Ishikawa (cell line): ENCODE measurements around the gene FHIT.

Experiments
- CEBPB ChIP-seq: IDR thresholded peaks from 2 replicates; pipeline ENCODE4 v1.6.1; 2012
- EP300 ChIP-seq: IDR thresholded peaks from 2 replicates; pipeline ENCODE4 v1.6.1; 2012; ENCODE audit warnings: borderline replicate concordance
- FOXM1 ChIP-seq: IDR thresholded peaks from 2 replicates; pipeline ENCODE4 v1.6.1; 2012; ENCODE audit warnings: low read depth, borderline replicate concordance
- MAX ChIP-seq: IDR thresholded peaks from 2 replicates; pipeline ENCODE4 v1.6.1; 2012
- NFIC ChIP-seq: IDR thresholded peaks from 2 replicates; pipeline ENCODE4 v1.6.1; 2012
- RAD21 ChIP-seq: IDR thresholded peaks from 2 replicates; pipeline ENCODE4 v1.6.1; 2012; ENCODE audit warnings: low read depth
- REST ChIP-seq: IDR thresholded peaks from 2 replicates; pipeline ENCODE4 v1.6.1; 2012; ENCODE audit warnings: low read depth, mild to moderate bottlenecking
- TAF1 ChIP-seq: IDR thresholded peaks from 2 replicates; pipeline ENCODE4 v1.6.1; 2012; ENCODE audit warnings: low read depth, mild to moderate bottlenecking
- TCF12 ChIP-seq: IDR thresholded peaks from 2 replicates; pipeline ENCODE4 v1.6.1; 2012; ENCODE audit warnings: low read depth
- TEAD4 ChIP-seq: IDR thresholded peaks from 2 replicates; pipeline ENCODE4 v1.6.1; 2012
- USF1 ChIP-seq: IDR thresholded peaks from 2 replicates; pipeline ENCODE4 v1.6.1; 2012
- YY1 ChIP-seq: IDR thresholded peaks from 2 replicates; pipeline ENCODE4 v1.6.1; 2012; ENCODE audit warnings: low read depth

- TF ChIP-seq TAF1 (no peak), CEBPB (no peak), USF1 (no peak), REST (no peak), FOXM1 (no peak), TCF12 (no peak), EP300 (no peak), NFIC (peak; percentile 57; the same call in 1 of the 2 replicates), RAD21 (no peak), YY1 (no peak), MAX (no peak), TEAD4 (no peak)
Observed at GRCh38 chr3:60497902-60498301, 753.4 kb downstream of the FHIT start.
